Natural killer cell (primary cell): ENCODE measurements around the gene LPIN3. TPM values are rescaled to one million over a fixed set of nuclear protein-coding genes. Genes with fewer than 3 reads are reported as not detected.

Experiments
- ATAC-seq, 3 donors: fragments of 150-1000 bp in 2 of 3; fragments of 200-7000 bp in 1 of 3; cut with Tn5 transposase; 1 replicate in 1 of 3; 2 replicates in 2 of 3; pipeline ENCODE4 v1.10.0; 2021; ENCODE audit warnings: mild to moderate bottlenecking in 2 of 3, moderate library complexity in 2 of 3
- DNase-seq, 2 donors: peaks; one replicate each; pipeline versions ENCODE4 v3.0.0 to v3.0.0-alpha.2; 2013 to 2021; ENCODE audit warnings: mixed read lengths in 1 of 2
- H3K27ac ChIP-seq: one replicate; pipeline ENCODE4 v1.5.1; 2013; ENCODE audit warnings: mild to moderate bottlenecking, low read length
- H3K27me3 ChIP-seq: one replicate; pipeline ENCODE4 v1.6.1; 2013; ENCODE audit warnings: low read length; ENCODE audit not compliant: control insufficient read depth, insufficient read depth
- H3K36me3 ChIP-seq: one replicate; pipeline ENCODE4 v1.6.1; 2013; ENCODE audit warnings: low read length; ENCODE audit not compliant: control insufficient read depth, insufficient read depth
- H3K4me1 ChIP-seq: one replicate; pipeline ENCODE4 v1.6.1; 2013; ENCODE audit warnings: low read length; ENCODE audit not compliant: control insufficient read depth, insufficient read depth
- H3K4me3 ChIP-seq: one replicate; pipeline ENCODE4 v1.5.1; 2013; ENCODE audit warnings: low read length
- H3K9me3 ChIP-seq: one replicate; pipeline ENCODE4 v1.6.1; 2013; ENCODE audit warnings: low read length; ENCODE audit not compliant: control insufficient read depth, insufficient read depth
- H3K27ac Mint-ChIP-seq, 2 donors: one replicate each; pipeline ENCODE4 v1.8.0; 2022; ENCODE audit warnings: mild to moderate bottlenecking in 2 of 2, mixed read lengths in 2 of 2, moderate library complexity in 1 of 2
- H3K27me3 Mint-ChIP-seq, 2 donors: one replicate each; pipeline ENCODE4 v1.8.0; 2022; ENCODE audit warnings: low read depth in 2 of 2, mixed read lengths in 2 of 2
- H3K36me3 Mint-ChIP-seq: one replicate; pipeline ENCODE4 v1.8.0; 2022; ENCODE audit warnings: mixed read lengths
- H3K4me1 Mint-ChIP-seq, 2 donors: one replicate each; pipeline ENCODE4 v1.8.0; 2022; ENCODE audit warnings: mixed read lengths in 2 of 2
- H3K4me3 Mint-ChIP-seq: one replicate; pipeline ENCODE4 v1.8.0; 2022; ENCODE audit warnings: mild to moderate bottlenecking, moderate library complexity, mixed read lengths
- H3K9me3 Mint-ChIP-seq, 2 donors: one replicate each; pipeline ENCODE4 v1.8.0; 2022; ENCODE audit warnings: mixed read lengths in 2 of 2
- CTCF ChIP-seq: fragments of 200-600 bp; IDR thresholded peaks from one replicate; pipeline ENCODE4 v1.8.0; 2022; ENCODE audit warnings: antibody characterized with exemption
- WGBS: methylation state at CpG from one replicate; pipeline ENCODE4 v1.1.7; 2013; ENCODE audit warnings: missing lambda C conversion rate; ENCODE audit not compliant: insufficient coverage; 5-methylcytosine and 5-hydroxymethylcytosine counted together
- intact Hi-C: fragments of 100-400 bp; cut with micrococcal nuclease; formaldehyde crosslinking; loops from one replicate; pipeline ENCODE4 v1.14.2; 2022
- total RNA-seq, 4 donors: library from RNA; stranded (reverse); fragments of 120-200 nt in 1 of 4; gene quantifications; one replicate each; pipeline versions ENCODE4 v1.2.3 to v1.2.4, GENCODE V29; 2013 to 2022

The LPIN3 gene
- total RNA-seq, 3 donors from 2014 or later (not counting 1 experiment from before 2014, with no cell fraction given), result 0.07 to 0.28 TPM; not detected in 1

- Mint-ChIP-seq H3K4me3 (peak overlapping the region; percentile 78), H3K27ac (peak overlapping the region; percentile 17 to 55), H3K36me3 (no peaks in the 10 kb centered on the region), H3K27me3 (peaks cover 0 to 3% of the 10 kb centered on the region in 2 donors), H3K9me3 (no peaks in the 10 kb centered on the region), H3K4me1 (peaks cover 13 to 19% of the 10 kb centered on the region in 2 donors)
- Histone ChIP-seq H3K27ac (no peak overlapping the region), H3K36me3 (no peaks in the 10 kb centered on the region), H3K4me3 (no peak overlapping the region), H3K4me1 (peaks cover 11% of the 10 kb centered on the region), H3K27me3 (no peaks in the 10 kb centered on the region), H3K9me3 (no peaks in the 10 kb centered on the region)
- WGBS, result 81% methylated on average over 4 of the region's 5 CpGs
- DNase-seq (peak in 1 of 2 donors; percentile 25), ATAC-seq (no peak)
- TF ChIP-seq CTCF, result no peak
- intact Hi-C loops, result loop anchor here (5.0 kb wide), 1 partner anchor 181 kb away; the partner anchor contains the start of gene PLCG1
Observed at GRCh38 chr20:41318271-41318649, 22.4 kb upstream of the LPIN3 start.

GRCh38 chr20:41320441-41320840, 20.2 kb upstream of the LPIN3 start:
- H3K27me3 ChIP-seq, result no peaks in the 10 kb centered on the region
- Mint-ChIP-seq H3K4me1 (peaks cover 13 to 19% of the 10 kb centered on the region in 2 donors), H3K27me3 (peaks cover 0 to 3% of the 10 kb centered on the region in 2 donors), H3K27ac (no peak overlapping the region), H3K9me3 (no peaks in the 10 kb centered on the region), H3K4me3 (no peak overlapping the region), H3K36me3 (no peaks in the 10 kb centered on the region)
- no peak overlapping the region for H3K4me3 ChIP-seq
- DNase-seq, result no peak
- no peak overlapping the region for H3K27ac ChIP-seq
- intact Hi-C loops, result no loop called here
- no peak for TF ChIP-seq CTCF
- no peak for ATAC-seq
- H3K4me1 ChIP-seq, result peaks cover 11% of the 10 kb centered on the region
- H3K9me3 ChIP-seq, result no peaks in the 10 kb centered on the region
- H3K36me3 ChIP-seq, result no peaks in the 10 kb centered on the region

- intact Hi-C loops, result no loop called here
- no peak overlapping the region for H3K27ac Mint-ChIP-seq
Observed at GRCh38 chr20:41320976-41321375, 19.6 kb upstream of the LPIN3 start.

More at GRCh38 chr20:41320976-41321375, 19.6 kb upstream of the LPIN3 start:
- Histone ChIP-seq H3K4me3 (no peak overlapping the region), H3K9me3 (no peaks in the 10 kb centered on the region), H3K4me1 (peaks cover 11% of the 10 kb centered on the region), H3K36me3 (no peaks in the 10 kb centered on the region), H3K27me3 (no peaks in the 10 kb centered on the region), H3K27ac (no peak overlapping the region)
- no peak for TF ChIP-seq CTCF
- 97% methylated on average over 1 of the region's 1 CpG for WGBS
- ATAC-seq (no peak), DNase-seq (no peak)
- Mint-ChIP-seq H3K36me3 (no peaks in the 10 kb centered on the region), H3K9me3 (no peaks in the 10 kb centered on the region), H3K4me1 (peaks cover 13 to 19% of the 10 kb centered on the region in 2 donors), H3K27me3 (peaks cover 0 to 3% of the 10 kb centered on the region in 2 donors), H3K4me3 (no peak overlapping the region)
